ENCODE measurements around the gene CDK6. TPM values are rescaled to one million over a fixed set of nuclear protein-coding genes. Genes with fewer than 3 reads are reported as not detected.

The CDK6 gene
- polyA plus RNA-seq, 12 donors: 38.2 to 80.7 (median 58.5) TPM; not detected in 1

DNA sequence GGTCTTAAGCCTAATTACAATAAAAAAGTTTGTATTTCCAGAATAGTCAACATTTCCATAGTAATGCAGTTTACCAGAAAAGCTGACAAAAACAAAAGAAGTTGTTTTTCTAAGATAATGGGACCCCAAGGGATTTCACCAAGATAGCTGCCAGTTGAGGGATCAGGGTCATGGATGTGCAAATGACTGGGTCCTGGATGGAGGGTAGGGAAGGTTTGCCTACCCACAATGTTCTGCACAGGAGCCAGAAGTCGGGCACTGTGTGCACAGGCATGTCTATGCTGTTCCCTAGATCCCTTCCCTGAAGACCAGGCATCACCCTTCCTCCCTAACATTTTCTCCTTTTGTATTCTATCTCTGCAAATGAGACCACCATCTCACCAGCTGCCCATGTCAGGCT is 152.1 kb downstream of the CDK6 start:
- DNase-seq: no peak

DNA sequence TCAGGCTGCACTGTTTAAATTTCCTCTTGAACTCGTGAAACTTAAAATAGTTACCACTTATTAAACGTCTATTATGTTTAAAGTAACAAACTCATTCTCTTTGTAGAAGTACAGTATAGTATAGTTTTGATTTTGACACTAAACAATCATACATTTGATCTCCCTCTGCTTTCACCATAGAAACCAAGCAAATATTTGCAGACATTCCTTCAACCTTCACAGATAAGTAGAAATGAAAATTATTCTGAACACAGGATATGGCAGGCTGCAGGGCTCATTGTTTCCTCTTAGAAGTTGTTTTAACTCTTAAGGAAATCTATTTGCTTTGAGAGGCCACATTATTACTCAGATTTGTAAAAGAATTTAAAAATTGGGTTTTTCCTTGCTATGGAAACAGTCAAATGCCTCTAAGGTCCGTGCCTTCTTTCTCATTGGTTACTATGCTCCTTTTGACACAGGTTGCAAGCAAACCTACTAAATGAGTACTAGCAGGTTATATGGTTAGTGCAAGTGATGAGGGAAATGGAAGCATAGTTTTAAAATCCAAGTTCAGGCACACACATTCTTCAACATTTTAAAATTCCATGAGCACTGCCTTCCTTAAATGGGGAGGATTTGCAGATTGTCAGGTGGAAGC is 153.4 kb downstream of the CDK6 start:
- DNase-seq: no peak

DNA sequence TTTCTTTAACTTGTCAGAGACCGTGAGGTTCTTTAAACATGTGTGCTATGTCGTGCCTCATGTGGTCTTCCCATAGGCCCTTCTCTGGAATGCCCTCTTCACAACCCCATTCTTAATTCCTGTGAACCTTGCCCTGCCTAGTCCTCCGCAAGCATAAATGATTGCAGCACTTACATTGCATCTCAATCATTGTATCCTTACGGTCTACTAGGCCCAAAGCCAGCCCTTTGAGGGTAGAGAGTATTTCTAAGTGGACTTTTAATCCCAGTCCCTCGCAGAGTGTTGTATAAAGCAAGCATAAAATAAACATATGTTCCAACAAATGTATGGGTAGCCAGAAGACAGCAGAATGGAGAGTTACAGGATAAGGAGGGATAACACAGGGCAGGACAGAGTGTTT is 154.0 kb downstream of the CDK6 start:
- DNase-seq: no peak

DNA sequence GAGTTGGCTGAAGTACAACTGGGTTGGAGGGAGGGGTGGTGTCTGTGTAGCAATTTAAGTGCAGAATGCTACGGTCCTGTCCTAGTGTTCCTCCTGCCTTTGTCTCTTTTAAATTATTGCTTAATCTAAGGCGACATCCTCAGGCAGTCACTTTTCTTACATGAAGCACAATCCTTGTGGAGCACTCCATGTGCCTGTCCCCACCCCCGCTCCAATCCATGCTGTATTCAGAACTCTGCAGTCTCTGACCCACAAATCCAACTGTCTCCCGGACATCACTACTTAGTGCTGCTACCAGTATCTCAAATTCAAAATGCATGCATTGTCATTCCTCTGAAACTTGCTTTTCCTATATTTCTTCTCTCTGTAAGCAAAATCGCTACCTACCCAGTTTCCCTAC is 154.7 kb downstream of the CDK6 start:
- no peak for DNase-seq

DNA sequence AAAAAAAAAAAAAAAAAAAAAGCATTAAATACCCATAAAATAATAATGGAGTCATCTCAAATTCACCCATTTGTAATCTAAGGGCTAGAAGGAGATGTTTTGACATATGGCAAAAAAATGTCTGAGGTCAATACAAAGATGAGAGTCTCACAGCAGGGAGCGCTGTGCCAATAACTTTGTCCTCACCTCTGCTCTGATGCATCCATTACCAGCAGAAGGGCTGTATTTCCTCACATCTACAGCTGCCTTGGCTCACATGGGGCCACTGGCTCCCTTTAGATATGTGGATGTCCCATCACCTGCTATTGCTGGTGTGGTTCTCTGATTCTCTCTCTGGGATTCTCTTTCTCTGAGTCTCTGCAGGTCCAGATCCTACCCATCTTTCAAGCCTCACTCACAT is 155.9 kb downstream of the CDK6 start:
- DNase-seq: no peak

DNA sequence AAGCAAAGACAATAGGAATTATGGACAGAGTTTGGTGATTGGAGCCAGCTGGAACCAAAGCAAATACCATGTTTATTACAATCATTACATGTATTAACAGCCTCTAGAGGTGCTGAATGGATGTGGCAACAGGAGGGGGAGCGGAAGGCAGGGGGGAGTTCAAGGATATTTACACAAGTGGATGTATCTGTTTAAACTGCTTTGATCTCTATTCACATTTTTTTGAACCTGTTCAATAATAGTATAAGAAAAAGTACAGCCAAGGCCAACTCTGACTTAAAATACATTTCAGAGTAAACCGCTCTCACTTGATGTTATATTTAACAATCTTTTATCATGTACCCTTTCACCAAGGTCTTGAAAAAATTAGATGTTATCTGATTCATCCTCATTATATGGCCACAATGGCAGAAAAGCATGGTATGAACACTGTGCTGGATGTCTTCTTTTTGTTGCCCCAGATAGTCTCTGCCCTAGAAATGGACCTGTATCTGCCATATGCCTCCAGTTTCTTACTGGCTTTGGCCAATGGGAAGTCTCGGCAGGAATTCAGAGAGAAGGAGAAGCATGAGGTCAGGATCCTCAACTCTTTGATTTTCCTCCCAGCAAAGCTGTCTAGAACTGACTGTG is 158.0 kb downstream of the CDK6 start:
- no peak for DNase-seq

DNA sequence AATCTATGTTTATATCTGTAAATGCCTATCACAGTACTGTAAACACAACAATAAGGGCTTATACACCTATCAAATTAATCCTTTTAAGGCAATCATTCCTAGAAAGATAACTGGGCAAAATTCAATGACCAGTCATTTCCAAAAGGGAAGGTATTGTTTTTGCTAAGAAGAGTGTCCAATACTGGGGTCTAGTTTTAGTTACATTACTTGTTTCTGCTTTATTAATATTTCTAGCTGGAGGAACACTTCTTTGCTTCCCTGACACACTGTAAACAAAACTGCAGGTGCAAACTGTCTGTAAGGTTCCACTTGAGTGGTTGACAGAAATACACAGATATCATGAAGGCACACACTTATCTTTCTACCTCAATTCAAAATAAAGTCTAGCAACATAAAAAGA is 162.0 kb downstream of the CDK6 start:
- no peak for DNase-seq

DNA sequence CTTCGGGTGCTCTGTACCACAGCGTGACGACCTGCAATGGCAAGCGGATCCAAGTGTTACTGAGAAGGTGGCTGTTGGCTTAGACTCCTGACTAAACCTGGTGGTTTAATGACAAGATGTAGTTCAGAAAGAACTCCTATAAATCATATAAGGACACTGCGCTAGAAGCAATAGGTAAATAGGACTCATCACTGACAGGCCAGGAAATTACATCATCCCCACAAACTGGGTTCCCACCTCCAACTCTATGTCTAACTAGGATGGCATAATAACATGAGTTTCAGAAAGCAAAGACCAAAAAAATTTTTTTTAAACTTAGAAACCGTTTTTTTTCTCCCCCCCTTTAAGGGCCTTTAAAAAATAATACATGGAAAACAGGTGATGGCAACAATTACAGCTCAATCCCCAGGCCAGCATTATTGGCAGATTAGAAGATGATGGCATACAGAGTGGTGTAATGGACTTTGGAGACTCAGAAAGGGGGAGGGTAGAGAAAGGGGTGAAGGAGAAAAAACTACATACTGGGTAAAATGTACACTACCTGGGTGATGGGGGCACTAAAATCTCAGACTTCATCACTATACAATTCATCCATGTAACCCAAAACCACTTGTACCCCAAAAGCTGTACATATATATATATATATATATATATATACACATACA is 164.7 kb downstream of the CDK6 start:
- DNase-seq: no peak

DNA sequence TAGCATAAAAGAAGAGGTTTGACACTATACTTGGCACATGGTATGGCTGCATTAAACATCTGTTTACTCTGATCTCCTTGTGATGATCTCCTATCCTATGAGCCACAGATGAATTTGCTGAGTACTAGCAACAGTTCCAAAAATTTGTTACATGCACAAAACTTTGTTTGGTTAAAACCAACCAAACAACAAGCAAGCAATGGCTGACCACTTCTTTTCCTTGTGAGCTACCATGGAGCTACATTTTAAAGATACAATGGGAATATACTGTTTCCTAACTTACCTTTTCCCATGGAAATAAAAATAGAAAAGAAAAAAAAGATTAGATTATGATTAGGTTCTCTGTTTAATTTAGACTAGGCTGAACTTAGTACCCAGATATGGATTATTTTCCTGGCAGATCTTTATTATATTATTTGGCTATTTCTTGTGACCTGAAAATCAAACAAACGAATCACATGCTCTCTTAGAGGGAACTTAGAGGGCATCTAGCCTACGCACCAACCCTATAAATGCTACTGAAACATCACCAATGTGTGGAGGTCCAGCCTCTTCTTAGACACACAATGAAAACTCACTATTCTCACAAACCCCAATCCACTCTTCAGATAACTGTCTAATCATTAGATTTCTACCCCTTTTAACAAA is 166.0 kb downstream of the CDK6 start:
- DNase-seq: no peak

DNA sequence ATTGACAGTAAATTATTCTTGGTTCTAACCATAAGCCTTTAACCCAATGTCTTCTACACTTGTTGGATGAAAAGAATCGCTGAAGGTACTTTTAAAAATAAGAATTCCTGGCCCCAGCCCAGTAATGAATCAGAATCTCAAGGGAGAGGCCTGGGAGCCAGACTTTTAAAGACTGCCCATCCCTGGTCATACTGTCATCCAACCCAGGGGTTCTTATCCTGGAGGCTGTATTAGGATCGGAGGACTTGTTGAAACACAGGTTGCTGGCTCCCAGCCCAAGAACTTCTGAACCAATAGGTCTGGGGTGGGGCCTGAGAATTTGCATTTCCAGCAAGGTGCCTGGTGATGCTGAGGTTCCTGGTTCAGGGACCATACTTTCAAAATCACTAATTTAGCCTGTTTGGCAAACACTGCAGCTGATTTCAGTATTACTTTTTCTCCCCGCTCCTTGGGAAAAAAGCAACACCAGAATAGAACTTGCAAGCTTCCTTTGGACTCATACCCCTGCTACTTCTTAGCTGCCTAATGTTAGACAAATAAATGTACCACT is 166.7 kb downstream of the CDK6 start:
- no peak for DNase-seq

DNA sequence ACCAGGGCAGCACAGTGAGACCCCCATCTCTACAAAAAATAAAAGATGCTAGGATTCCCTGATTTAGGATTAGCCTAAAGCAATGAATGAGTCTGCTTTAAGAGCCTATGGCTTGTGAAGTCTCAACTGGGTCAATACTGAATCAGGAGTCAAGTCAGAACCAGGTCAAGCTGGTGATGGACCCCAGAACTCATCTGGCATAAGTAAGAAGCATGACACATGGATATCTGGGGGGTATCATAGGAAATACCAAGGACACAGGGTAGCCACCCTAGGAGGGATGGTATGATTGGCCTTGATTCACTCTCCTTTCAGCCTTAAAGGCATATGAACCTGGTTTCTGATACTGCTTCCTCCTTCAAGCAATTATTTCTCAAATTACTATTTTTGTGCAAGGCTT is 167.8 kb downstream of the CDK6 start:
- no peak for DNase-seq

DNA sequence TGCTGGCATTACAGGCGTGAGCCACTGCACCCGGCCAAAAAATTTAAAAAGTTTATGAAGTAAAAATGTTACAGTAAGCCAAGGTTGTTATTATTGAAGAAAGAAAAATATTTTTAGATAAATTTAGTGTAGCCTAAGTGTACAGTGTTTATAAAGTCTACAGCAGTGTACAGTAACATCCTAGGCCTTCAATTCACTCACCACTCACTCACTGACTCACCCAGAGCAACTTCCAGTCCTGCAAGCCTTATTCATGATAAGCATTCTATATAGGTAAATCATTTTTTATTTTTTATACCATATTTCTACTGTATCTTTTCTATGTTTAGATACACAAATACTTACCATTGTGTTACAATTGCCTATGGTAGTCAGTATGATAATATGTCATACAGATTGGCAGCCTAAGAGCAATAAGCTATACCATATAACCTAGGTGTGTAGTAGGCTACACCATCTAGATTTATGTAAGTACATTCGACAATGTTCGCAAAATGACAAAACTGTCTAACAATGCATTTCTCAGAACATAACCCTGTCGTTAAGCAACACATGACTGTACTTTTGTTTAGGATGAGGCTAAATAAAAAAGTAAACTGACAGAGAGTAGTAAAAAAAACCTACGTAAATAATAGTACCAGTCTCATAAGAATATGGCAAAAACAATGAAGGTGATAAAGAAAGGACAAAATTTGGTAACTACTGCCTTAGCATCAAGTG is 168.4 kb downstream of the CDK6 start:
- no peak for DNase-seq

DNA sequence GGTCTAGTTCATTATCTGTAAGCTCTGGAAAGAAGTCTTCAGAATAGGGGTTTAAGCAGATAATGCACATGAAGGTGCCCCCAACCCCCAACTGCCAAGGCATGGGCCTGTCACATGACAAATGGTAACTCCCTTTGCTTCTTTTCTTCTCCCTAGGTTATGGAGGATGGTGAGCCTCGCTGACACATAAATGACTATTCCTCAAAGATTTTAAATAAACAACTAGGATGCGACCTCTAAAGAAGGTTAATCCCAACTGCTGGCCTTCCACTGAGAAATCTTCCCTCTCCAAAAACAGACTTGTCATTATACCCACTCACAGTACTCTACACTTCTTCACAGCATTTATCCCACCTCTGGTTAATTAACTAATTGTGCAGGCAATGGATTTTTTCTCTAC is 170.4 kb downstream of the CDK6 start:
- no peak for DNase-seq

DNA sequence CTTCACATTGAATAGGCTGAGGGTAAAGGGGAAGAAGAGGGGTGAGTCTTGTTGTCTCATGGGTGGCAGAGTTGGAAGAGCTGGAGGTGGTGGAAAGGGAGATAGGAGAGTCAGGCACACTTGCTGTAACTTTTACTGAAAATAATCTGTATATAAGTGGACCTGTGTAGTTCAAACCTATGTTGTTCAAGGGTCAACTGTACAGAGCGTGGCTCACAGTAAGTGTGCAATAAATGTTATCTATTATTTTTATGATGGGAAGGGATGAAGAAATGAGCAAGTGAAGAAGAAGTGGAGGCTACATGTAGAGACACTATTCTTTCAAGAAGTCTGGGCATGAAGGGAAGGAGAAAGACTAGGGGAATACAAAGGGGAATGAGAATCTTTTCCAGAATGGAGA is 174.7 kb downstream of the CDK6 start:
- no peak for DNase-seq

DNA sequence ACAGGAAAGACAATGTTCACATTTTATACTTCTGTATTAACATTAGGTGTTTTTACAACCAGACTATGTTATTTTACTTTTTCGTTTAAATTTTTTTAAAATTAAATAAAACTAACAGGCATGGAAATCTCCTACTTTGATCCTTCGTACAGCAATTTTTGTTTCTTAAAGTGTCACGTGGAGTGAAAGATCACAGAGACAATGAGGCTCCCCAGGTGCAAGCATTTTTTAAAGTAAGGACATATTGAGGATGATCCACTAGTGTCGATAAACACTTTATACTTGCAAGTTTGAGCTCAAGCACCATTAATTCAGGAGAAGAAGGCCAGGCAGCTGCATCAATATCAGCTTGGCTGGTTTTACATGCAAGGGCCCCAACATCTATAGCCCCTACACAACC is 177.7 kb downstream of the CDK6 start:
- no peak for DNase-seq

DNA sequence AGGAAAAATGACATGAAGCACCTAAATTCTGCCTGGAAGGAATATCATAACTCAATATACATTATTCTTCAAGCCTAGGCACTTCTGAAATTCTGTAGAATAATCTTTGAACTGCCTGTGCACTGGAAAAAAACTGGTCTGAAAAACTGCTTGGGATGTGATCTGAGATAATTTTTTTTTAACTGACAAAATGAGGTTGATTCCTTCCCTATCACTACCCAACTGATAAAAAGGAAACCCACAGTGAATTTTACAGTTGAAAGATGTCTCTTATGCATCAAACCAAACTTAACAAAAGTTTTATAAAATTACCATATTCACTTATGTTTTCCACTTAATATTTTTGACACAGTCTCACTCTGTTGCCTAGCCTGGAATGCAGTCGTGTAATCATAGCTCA is 179.0 kb downstream of the CDK6 start:
- no peak for DNase-seq

DNA sequence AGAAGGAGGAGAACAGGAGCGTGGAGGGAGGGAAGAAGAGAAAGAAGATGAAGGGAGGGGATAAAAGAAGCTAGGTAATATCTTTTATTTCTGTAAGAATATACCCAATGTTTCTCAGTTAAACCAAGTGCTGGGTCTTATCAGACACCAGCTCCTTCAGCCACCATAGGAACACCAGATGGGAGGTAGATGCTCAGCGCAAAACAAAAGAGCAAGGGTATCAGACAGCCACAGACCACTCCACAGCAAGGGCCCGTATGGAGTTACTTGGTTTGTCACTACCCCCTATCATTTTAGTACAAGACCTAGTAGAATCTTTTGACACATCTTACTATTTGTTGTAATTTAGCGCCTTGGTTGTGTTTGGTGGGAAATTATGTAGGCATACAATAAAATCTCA is 180.3 kb downstream of the CDK6 start:
- no peak for DNase-seq

DNA sequence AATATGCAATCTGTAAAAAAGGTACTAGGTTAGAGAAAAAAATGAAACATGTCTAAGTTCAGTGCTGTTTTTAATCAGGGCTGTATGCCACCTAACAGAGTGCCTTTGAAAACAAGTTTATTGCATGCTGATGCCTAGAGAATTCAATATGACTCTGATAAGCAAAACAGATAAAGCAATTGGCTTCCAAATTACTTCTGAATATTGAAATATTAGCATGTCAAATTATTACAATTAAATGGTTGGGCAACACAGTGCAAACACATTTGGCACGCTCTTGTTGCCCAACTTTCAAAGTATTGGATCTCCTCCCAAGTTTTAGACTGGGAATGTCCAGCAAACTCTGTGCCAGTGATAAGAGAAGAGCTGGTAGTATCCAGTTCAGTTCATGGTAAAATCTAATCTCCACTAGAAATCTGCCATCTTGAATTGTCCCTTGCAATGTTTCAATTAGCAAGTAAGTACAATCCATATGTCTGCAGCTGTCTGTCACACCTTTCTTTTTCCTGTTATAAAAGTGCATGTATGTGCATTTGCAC is 181.0 kb downstream of the CDK6 start:
- no peak for DNase-seq

DNA sequence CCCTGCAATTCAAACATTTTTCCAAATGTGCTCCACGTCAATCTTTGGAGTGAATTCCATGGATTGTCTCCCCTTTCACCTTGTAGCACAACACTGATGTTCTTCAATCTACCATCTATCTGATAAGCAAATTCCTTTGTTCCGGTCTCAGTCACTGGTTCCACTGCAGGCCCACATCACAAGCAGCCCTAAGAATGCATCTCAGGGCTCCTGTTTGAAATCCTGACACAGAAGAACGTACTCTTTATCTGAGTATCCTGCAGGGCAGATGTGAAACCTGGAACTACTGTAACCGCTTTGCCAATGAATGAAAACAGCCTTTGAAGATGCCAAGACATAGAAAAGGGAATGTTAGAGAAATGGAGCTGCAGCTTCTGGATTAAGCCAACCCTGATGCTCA is 183.2 kb downstream of the CDK6 start:
- DNase-seq: no peak

DNA sequence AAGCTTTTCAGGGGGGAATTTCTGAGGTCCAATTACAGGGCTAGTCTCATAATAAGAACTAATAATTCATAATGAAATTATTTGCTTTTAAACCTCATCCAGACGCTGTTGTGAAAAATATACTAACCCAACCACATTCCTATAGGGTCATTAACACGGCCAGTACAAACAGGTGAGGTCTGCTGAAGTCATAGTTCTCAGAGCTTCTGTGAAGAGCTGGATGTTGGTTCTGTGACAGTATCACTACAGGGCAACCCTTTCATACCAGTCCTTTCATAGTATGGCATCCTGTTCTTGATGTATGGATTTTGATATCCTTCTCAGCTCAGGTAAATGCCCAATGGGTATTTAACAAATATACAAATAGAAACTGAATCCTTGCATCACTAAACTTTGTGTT is 183.8 kb downstream of the CDK6 start:
- DNase-seq: no peak

DNA sequence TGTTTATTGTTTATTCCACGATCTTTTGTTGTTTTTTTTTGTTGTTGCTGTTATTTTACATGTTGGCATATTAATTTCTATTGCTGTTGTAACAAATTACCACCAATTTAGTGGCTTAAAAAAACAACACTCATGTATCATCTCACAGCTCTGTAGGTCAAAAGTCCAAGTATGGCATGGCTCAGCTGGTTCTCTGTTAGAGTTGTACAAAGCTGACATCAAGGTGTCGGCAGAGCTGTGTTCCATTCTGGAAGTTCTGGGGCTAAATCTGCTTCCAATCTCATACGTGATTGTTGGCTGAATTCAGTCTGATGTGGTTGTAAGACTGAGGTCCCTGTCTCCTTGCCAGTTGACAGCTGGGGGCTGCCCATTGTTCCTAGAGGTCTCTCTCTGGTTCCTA is 186.0 kb downstream of the CDK6 start:
- DNase-seq: no peak

DNA sequence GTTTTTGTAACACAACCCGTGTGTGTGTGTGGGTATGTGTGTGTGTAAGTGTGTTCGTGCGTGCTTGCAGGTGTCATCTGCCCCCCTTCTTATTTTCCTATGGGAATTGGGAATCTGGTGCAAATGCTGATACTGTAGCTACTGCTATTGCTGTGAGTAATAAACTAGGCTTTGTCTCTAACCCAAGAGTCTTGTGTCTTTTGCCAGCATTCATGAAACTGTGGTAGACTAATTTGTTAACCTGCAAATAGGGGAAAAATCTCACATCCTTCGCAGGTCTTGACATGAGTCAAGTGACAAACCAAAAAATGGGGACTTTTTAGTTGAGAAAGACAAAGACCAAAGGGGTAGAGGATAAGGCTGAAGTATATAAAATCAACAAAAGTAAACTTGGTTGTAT is 188.3 kb downstream of the CDK6 start:
- DNase-seq: no peak
